ENCODE data around the gene GUCY2F.
A peak's percentile ranks its signal among the peaks of the same experiment; 100 is the strongest.

The GUCY2F gene

GRCh38 chrX:109392895-109393294 lies 89.0 kb downstream of the GUCY2F start:
- no peak for DNase-seq

- no peak for DNase-seq
Observed at GRCh38 chrX:109390556-109390955, 91.3 kb downstream of the GUCY2F start.

DNA sequence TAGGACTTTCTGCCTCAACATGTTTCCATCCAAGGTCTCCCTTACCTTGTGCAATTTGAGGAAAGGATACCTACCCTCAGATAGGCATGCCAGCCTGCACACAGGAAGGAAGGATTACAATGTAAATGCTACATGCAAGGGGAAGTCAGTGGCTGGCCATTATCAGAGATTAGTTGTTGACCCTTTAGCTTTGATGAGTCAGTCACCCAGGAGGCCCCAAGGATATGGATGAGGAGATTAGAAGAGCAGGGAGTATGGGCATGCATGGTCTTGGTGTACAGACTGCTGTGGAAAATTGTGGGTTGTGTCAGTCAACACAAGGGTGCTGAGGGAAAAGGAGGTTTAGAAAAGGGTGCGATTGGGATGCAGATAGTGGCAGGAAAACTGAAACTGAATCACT lies 92.0 kb downstream of the GUCY2F start:
- no peak for DNase-seq

DNA sequence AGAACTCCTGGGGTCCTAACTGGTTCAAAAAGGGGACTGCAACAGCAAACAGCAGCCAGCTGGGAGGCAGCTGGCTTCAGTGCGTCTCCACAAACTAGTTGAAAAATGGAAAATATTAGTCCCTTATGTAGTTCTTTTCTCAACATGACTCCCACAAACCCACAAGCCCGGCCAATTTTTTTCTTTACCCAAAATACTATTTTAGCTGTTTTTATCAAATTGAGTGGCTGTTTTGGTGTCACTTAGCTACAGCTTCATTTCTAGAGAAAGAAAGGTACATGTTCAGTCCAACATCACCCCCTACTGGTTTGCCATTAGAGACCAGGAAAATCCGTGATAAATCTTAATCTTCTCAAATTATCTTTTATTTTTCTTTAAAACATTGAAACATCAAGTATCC lies 97.2 kb downstream of the GUCY2F start:
- no peak for DNase-seq

DNA sequence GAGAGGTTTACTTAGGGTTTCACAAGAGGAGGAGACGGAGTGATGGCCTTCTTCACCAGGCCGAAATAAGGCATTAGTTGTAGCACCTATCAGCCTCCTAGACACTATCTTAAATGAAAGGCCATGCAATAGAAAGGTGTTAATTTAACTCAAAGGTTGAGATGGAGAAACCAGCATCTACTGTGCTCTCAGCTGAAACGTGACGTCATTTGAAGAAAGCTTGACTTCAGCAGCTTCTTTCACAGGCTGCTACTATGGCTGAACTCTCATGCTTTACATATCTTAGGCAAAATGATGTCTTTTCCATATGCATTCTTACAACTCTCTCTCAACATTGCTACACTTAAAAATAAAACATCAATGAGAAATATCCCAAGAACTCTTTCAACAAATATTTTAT lies 99.6 kb downstream of the GUCY2F start:
- DNase-seq = no peak

DNA sequence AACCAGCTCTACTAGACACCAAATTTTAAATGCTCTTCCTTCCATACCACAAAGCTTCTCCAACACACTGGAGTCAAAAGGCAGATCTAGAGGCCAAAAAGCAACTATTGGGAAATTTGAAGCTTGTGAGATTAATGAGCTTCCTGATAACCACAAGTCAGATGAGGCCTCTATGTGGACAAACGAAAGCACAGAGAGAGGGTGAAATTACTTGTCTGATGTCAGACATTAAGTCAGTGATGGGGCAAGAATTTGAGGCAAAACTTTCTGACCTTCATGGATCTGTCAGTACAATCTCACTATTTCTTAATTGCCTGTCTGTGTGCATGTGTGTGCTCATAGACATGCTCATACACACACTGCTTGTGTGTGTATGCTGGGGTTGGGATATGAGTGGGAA lies 103.6 kb downstream of the GUCY2F start:
- DNase-seq = no peak

DNA sequence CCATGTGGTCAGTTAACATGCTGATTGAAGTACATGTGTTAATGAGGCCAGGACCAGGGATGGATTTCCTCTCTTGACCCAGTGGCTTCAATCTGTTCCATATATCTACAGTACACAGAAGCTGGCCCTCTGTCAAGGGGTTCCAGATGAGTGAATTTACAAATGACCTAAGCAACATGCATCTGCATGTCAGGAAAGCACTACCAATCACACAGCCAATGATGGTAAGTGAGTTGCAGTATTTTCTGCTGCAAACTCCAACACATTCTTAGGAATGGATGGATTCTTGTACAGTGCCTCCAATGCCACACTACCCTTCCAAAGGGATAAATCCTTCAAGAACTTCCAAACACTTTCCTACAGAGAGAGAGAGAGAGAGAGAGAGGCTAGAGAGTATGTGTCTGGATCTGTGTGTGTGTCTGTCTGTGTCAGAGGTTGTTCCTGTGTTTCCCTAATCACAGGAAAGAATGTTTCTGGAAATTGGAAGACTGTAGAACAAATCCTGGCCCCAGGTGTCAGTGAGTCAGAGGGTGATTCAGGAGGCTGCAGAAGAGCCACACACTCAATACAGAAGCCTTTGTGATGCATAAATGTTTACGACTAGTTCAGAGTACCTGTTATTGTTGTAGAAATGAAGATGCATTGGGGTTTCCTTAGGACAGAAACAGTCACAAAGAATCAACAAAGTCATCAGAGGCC lies 107.5 kb downstream of the GUCY2F start:
- no peak for DNase-seq

GRCh38 chrX:109373468-109373867 lies 108.4 kb downstream of the GUCY2F start:
- no peak for DNase-seq

DNA sequence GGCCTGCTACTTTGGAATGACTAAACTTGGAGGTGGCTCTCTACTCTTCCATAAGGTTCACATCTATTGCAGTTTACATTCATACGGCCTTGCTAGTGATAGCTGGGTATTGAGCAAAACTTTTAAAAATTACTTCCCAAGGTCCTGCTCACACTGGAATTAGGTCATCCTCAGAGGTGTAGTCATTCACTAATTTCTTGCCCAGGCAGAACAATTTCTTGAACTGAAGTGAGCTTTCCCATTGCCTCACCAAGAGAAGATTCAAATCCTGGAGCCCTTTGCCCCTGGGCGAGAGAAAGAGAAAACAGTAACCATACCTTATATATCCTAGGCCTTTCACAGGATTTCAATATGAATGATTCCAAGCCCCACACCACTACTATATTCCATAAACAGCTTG lies 109.2 kb downstream of the GUCY2F start:
- DNase-seq = no peak

DNA sequence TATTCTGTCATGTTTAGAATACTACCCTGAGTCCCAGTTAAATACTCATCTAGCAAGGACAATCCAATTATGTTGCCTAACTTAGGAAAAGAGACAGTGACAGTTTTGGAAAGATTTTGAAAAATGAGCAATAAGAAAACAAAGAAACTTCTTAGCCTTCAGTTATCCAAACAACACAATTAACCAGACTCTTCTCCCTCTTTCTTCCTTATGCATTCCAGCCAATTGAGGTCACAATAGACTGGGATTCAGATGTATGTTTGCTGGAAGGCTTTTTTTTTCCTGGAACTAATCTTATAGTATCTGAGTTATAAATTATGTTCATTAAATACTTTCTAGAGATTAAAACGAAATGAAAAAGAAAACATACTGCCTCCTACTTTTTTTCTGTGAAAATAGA lies 109.6 kb downstream of the GUCY2F start:
- no peak for DNase-seq

DNA sequence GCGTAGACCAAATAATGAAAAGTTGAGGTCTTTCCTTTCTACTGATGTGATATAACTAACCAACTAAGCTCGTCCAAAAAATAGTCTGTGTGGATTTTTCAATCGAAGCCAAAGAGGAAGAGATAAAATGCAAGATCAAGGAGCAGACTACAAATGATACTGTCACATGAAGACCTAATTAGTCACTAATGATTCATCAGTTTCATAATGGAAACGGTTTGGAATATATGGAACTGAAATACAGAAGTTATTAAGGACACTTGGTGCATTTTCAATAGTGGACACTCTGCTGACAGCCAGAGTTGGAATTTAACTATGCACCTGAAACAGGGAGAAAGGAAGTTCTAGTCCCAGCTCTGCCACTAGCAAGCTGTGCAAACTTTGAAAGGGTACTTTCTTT lies 119.8 kb downstream of the GUCY2F start:
- DNase-seq = no peak

DNA sequence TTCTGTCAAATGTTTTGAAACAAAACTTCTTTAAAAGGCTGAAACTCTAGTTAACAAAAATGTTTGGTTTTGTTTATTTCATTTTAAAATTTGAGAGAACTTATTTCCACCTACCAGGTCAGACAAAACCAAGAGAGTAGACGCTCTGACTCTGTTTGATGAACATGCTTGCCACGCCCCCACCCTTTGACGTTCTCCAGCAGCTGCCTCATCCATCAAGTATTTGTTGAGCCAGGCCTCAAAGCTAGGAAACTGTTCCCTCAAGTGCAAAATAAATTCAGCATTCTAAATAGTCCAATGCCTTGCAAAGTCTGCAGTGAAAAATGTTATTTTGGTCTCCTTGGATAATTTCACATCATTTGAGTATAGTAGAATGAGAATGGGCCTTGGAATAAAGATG lies 121.6 kb downstream of the GUCY2F start:
- DNase-seq = peak in 1 of 2 experiments; percentile 21

DNA sequence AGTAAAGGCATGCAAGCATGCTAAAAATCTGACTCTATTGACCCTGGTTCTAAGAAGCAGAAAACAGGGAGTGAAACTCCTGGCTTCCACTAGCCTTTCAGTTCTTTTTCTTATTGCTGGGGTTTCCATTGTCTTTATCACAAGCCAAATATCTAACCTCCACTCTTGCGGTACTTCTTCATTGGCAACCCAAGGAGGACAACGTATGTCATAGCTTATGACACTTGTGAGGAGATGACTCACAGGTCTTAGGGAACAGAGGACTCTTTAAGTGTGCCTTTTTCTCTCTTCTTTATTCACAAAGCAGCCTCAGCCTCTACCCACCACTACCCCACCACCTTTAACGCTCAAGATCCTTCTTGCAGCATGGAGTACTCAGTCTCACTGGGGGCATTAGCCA lies 124.2 kb downstream of the GUCY2F start:
- DNase-seq = no peak

GRCh38 chrX:109356684-109357083 lies 125.2 kb downstream of the GUCY2F start:
- DNase-seq = no peak

GRCh38 chrX:109352066-109352588 lies 129.8 kb downstream of the GUCY2F start:
- DNase-seq = no peak

DNA sequence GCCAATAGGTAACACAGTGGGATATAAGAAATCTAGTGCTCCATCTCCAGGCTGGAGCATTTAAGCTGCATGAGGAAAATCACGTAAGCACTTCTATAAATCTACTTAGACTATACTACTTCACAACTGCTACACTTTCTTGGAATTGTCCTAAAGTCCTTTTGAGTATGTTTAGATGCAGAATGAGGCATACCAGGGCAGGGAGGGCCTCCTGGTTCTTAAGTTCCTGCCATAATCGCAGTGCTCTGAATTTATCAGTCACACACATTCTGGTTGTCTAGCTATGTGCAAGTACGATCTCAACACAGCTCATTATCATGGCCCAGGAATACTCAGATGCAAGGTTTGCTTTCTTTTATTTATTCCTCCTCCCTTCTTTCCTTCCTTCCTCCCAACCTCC lies 130.3 kb downstream of the GUCY2F start:
- DNase-seq = no peak

DNA sequence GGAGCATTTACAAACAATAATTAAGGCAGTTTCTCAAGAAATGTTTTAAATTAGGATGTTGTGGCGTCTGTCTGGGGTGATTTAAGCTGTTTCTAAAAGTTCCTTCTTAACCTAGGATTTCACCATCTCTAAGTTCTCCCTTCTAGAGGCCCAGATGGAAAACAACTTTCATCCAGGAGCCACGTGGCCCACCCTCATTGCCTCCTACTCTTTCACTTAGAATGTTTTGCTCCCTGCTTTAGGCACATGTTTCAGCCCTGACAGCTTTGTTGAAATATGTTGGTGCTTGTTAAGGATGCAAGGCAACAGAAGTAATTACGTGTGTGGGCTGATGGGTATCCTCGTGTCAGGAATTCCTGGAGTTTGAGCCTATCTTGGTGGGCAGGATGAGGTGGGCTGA lies 131.3 kb downstream of the GUCY2F start:
- DNase-seq = no peak

DNA sequence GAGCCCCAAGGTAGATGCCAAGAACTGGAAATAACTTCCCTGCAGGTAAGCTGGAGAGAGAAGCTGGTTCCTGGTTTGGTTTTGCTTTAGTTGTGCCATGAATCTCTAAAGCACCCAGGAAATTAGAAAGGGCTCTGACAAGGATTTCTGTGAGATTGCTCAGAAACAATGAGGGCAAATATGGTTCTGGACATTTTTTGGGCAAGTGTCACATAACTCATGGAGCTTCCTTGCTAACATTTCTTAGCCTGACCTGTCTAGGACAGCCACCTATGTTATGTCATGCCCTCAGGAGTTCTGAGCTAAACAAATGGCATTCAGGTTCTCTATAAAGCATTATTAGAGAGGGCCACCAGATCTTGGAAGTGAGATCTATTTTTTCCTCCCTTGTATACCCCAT lies 131.8 kb downstream of the GUCY2F start:
- DNase-seq = no peak

DNA sequence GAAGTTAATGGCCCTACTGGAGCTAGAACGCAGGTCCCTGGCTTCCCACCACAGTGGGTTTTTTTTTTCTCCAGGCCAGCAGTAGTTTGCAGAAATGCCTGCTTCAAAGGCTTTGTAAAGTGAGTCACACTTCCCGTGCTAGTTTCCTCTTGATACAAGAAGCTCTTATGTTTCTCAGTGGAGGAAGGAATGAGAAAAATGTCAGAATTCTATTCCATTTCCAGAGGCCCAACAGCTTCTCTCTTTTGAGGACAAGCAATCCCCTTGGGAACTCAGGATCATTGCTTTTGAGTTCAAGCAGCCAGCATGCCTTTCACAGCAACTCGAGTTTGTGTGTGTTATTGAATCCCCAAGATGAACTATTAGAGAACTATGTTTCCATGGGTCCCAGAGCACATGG lies 134.3 kb downstream of the GUCY2F start:
- no peak for DNase-seq

GRCh38 chrX:109346491-109346890 lies 135.4 kb downstream of the GUCY2F start:
- DNase-seq = no peak

GRCh38 chrX:109345856-109346255 lies 136.0 kb downstream of the GUCY2F start:
- no peak for DNase-seq

- no peak for DNase-seq
Observed at GRCh38 chrX:109344678-109345077, 137.2 kb downstream of the GUCY2F start.

DNA sequence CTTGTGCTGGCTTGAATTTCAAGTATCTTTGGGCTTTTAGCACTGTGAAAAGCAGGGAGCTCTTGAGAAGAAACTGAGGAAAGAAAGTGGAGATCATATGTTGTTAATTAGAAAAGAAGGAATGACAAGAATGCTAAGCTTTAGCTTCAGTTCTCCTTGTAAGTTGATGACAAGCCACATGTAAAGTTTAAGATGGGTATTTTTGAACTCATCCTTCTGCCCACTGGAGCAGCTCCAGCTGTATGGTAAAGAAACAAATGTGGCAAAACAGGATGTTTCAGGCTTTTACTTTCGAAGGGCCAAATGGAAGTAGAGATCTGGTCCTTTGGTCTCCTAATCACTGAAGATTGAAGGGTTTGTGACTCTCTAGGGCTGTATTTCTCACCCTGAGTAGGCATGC lies 137.8 kb downstream of the GUCY2F start:
- no peak for DNase-seq

DNA sequence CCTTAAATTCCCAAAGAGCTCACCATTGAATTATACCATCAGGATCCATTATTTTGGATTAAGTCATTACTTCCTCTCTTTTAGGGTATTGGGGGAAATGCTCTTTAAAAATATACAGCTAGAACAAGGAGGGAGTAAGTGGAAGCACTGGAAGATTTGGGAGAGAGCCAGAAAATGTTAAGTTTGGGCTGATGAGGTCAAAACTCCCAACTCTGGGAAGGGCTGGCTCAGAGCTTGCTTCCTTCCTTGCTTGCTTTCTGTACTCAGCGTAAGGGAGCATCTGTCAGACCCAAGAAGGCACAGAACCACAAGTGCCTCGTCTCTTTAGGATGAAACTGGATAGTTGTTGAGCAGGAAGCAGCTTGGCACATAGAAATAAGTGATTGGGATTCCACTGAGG lies 138.2 kb downstream of the GUCY2F start:
- DNase-seq = no peak

- no peak for DNase-seq
Observed at GRCh38 chrX:109336141-109336540, 145.7 kb downstream of the GUCY2F start.
